K562 (cell line): ENCODE data around the gene DHDDS. TPM values are rescaled to one million over a fixed set of nuclear protein-coding genes. Genes with fewer than 3 reads are reported as not detected.

Experiments used
- BRCA1 ChIP-seq, 2 experiments: fragments of 450-650 bp in 1 of 2; sonication (generic) in 1 of 2; formaldehyde crosslinking in 1 of 2; IDR thresholded peaks; 2 replicates each; pipeline versions ENCODE4 v1.5.0 to v1.6.1; 2017 to 2020; ENCODE audit warnings: mild to moderate bottlenecking in 1 of 2, missing genetic modification reagents in 1 of 2
- CHD4 ChIP-seq: fragments of 200-600 bp; sonication (generic); IDR thresholded peaks from 3 replicates; pipeline ENCODE4 v1.6.1; 2012; ENCODE audit warnings: low read depth, mild to moderate bottlenecking, mixed read lengths, low read length, inconsistent platforms; ENCODE audit not compliant: insufficient read depth, insufficient replicate concordance, poor library complexity, severe bottlenecking
- EZH2 ChIP-seq: IDR thresholded peaks from 2 replicates; pipeline ENCODE4 v1.6.1; 2012; ENCODE audit warnings: low read depth, mild to moderate bottlenecking, inconsistent platforms, low read length, borderline replicate concordance
- GABPB2 ChIP-seq: fragments of 250-450 bp; sonication (Bioruptor Pico); conservative IDR thresholded peaks from 2 replicates; pipeline ENCODE4 v1.5.1; 2021; ENCODE audit warnings: mild to moderate bottlenecking
- HMBOX1 ChIP-seq: sonication (generic); IDR thresholded peaks from 2 replicates; pipeline ENCODE4 v1.6.1; 2016
- MGA ChIP-seq: fragments of 450-650 bp; IDR thresholded peaks from 2 replicates; pipeline ENCODE4 v1.6.1; 2016; ENCODE audit warnings: mild to moderate bottlenecking, moderate library complexity
- NKRF ChIP-seq: fragments of 450-650 bp; IDR thresholded peaks from 2 replicates; pipeline ENCODE4 v1.6.1; 2016; ENCODE audit warnings: borderline replicate concordance
- PREB ChIP-seq: sonication (generic); formaldehyde crosslinking; IDR thresholded peaks from 2 replicates; pipeline ENCODE4 v1.8.1; 2023; ENCODE audit warnings: mild to moderate bottlenecking, missing genetic modification reagents
- TCF15 ChIP-seq: fragments of 250-450 bp; sonication (Bioruptor Pico); IDR thresholded peaks from 2 replicates; pipeline ENCODE4 v1.8.0; 2022; ENCODE audit warnings: moderate library complexity, mild to moderate bottlenecking, inconsistent platforms
- polyA plus RNA-seq, 8 experiments: library from polyadenylated mRNA; depleted of rRNA in 4 of 8; stranded (reverse) in 5 of 8; unstranded in 3 of 8; fragments of >200 nt; fragmentation: Nextera tagmentation in 2 of 8; fragmentation: Illumina TruSeq in 1 of 8; extraction: Ambion mirVana in 2 of 8; extraction: Trizol in 1 of 8; gene quantifications; 2 replicates each; pipeline versions ENCODE4 v1.2.1 to v1.2.3, GENCODE V29; 2011 to 2014; ENCODE audit warnings: inconsistent platforms in 1 of 8, missing spikeins in 1 of 8
- total RNA-seq, 7 experiments: library from RNA; depleted of rRNA in 6 of 7; stranded (reverse); fragments of >200 nt in 6 of 7; fragmentation: Illumina TruSeq in 2 of 7; extraction: Trizol in 2 of 7; gene quantifications; 2 replicates each; pipeline versions ENCODE4 v1.2.1 to v1.2.3, GENCODE V29; 2011 to 2021; ENCODE audit warnings: low replicate concordance in 1 of 7

DHDDS gene
- total and polyA plus RNA-seq, 9 of the 15 experiments (the other 6 are each of a cell fraction or from before 2014, with no cell fraction given), result 33.3 to 55.0 (median 44.3) TPM

- TF ChIP-seq MGA, result peak; percentile 31; the same call in 1 of the 2 replicates
- TF ChIP-seq BRCA1 (IDR thresholded peaks at IDR 0.05), result no peak
- TF ChIP-seq BRCA1 (CRISPR knock-in tag; IDR thresholded peaks at IDR 0.05), result no peak
- no peak for TF ChIP-seq CHD4
- no peak for TF ChIP-seq NKRF
- no peak for TF ChIP-seq GABPB2
- no peak for TF ChIP-seq HMBOX1
- TF ChIP-seq TCF15 (CRISPR knock-in tag), result no peak
- TF ChIP-seq EZH2, result no peak
- TF ChIP-seq PREB (CRISPR knock-in tag), result no peak
Observed at GRCh38 chr1:26387447-26387846, 44.7 kb upstream of the DHDDS start (continued).
